ENCODE results near the gene CDC14A. TPM values are rescaled to one million over a fixed set of nuclear protein-coding genes. Genes with fewer than 3 reads are reported as not detected.

Gene CDC14A
- total RNA-seq, 1 donor from 2014 or later, result 6.8 TPM

Other genes starting within 250 kb of the CDC14A start
- gene SASS6, start 219.6 kb upstream of the CDC14A start, total RNA-seq, result 2.2 TPM
- 14.4 TPM for gene TRMT13, start 219.3 kb upstream of the CDC14A start, total RNA-seq
- gene LRRC39, start 174.2 kb upstream of the CDC14A start, total RNA-seq, result 1.0 TPM
- gene DBT, start 102.7 kb upstream of the CDC14A start, total RNA-seq, result 9.3 TPM
- 28.7 TPM for gene RTCA, start 86.3 kb upstream of the CDC14A start, total RNA-seq
- 0.45 TPM for gene GPR88, start 185.6 kb downstream of the CDC14A start, total RNA-seq

All from mesenteric fat pad (tissue), 1 donor.